Activated naive CD8-positive, alpha-beta T cell treated with anti-CD3 and anti-CD28 coated beads for 36 hours (primary cell): Measurements from ENCODE around the gene SLC31A1. TPM values are rescaled to one million over a fixed set of nuclear protein-coding genes. Genes with fewer than 3 reads are reported as not detected.

Experiments
- DNase-seq: peaks from one replicate; pipeline ENCODE4 v3.0.0; 2021
- H3K27ac Mint-ChIP-seq: one replicate; pipeline ENCODE4 v1.8.0; 2022; ENCODE audit warnings: mild to moderate bottlenecking, moderate library complexity, mixed read lengths
- H3K27me3 Mint-ChIP-seq: one replicate; pipeline ENCODE4 v1.8.0; 2022; ENCODE audit warnings: mild to moderate bottlenecking, mixed read lengths
- H3K36me3 Mint-ChIP-seq: one replicate; pipeline ENCODE4 v1.8.0; 2021; ENCODE audit warnings: mild to moderate bottlenecking, mixed read lengths
- H3K4me1 Mint-ChIP-seq: one replicate; pipeline ENCODE4 v1.8.0; 2021; ENCODE audit warnings: mixed read lengths
- H3K4me3 Mint-ChIP-seq: one replicate; pipeline ENCODE4 v1.8.0; 2022; ENCODE audit warnings: mild to moderate bottlenecking, moderate library complexity, mixed read lengths
- H3K9me3 Mint-ChIP-seq: one replicate; pipeline ENCODE4 v1.8.0; 2022; ENCODE audit warnings: mixed read lengths
- total RNA-seq, 2 experiments: library from RNA; stranded (reverse); gene quantifications; one replicate each; pipeline ENCODE4 v1.2.3, GENCODE V29; 2021

SLC31A1 gene
- total RNA-seq, 2 experiments from 2014 or later, result 16.7 to 16.8 TPM

GRCh38 chr9:113298924-113299770 is 77.8 kb downstream of the SLC31A1 start:
- no peak for DNase-seq
- Mint-ChIP-seq H3K4me3 (no peak overlapping the region), H3K4me1 (no peaks in the 10 kb centered on the region), H3K36me3 (no peaks in the 10 kb centered on the region), H3K27me3 (no peaks in the 10 kb centered on the region), H3K9me3 (no peaks in the 10 kb centered on the region), H3K27ac (no peak overlapping the region)

- Mint-ChIP-seq H3K4me1 (no peaks in the 10 kb centered on the region), H3K27me3 (no peaks in the 10 kb centered on the region), H3K4me3 (no peak overlapping the region), H3K36me3 (no peaks in the 10 kb centered on the region), H3K27ac (no peak overlapping the region), H3K9me3 (no peaks in the 10 kb centered on the region)
- DNase-seq, result no peak
Observed at GRCh38 chr9:113299800-113300292, 78.5 kb downstream of the SLC31A1 start.

- H3K9me3 Mint-ChIP-seq, result no peaks in the 10 kb centered on the region
- no peak for DNase-seq
- no peak overlapping the region for H3K27ac Mint-ChIP-seq
- no peak overlapping the region for H3K4me3 Mint-ChIP-seq
- no peaks in the 10 kb centered on the region for H3K4me1 Mint-ChIP-seq
- H3K27me3 Mint-ChIP-seq, result no peaks in the 10 kb centered on the region
- no peaks in the 10 kb centered on the region for H3K36me3 Mint-ChIP-seq
Observed at GRCh38 chr9:113301548-113301947, 80.2 kb downstream of the SLC31A1 start.

DNA sequence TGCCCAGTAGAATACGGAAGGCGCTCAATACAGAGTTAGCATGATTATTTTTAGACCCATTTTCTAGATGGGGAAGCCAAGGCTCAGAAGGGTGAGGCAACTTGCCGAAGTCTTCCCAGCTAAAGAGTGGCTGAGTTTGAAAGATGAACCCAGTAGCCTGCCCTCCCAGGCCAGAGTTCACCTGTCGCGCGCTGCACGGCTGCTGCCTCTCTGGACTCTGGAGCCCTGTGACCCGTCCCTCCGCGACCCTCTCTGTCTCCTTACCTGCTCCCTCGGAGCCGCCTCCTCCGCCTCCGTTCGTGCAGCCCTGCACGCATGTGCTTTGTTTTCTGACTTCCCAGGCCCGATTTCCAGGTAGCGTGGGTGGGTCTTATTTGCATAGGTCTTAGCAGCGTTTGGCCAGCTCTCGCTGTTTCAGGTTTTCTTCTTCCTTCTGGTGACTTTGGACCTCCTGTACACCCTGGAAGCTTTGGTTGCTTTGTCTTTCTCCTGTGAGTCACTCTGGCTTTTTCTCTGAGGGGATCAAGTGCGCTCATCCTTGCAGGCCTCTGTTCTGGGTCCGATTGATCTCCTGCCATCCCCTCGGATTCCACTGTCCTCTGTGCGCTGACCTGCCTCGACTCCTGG is 81.6 kb downstream of the SLC31A1 start, which contains the start of gene RNF183:
RNF183 (minus strand) TSS at position 585 of the 627 bp plus-strand sequence. CDS start 5,192 bp downstream, outside the sequence.
- H3K27me3 Mint-ChIP-seq, result no peaks in the 10 kb centered on the region
- H3K36me3 Mint-ChIP-seq, result no peaks in the 10 kb centered on the region
- no peak within 1 kb of the TSS for H3K4me3 Mint-ChIP-seq
- DNase-seq, result no peak
- no peak within 1 kb of the TSS for H3K27ac Mint-ChIP-seq
- no peaks in the 10 kb centered on the region for H3K9me3 Mint-ChIP-seq
- no peaks in the 10 kb centered on the region for H3K4me1 Mint-ChIP-seq

- Mint-ChIP-seq H3K4me3 (no peak overlapping the region), H3K36me3 (no peaks in the 10 kb centered on the region)
- DNase-seq, result no peak
Observed at GRCh38 chr9:113306566-113306965, 85.2 kb downstream of the SLC31A1 start.

DNA sequence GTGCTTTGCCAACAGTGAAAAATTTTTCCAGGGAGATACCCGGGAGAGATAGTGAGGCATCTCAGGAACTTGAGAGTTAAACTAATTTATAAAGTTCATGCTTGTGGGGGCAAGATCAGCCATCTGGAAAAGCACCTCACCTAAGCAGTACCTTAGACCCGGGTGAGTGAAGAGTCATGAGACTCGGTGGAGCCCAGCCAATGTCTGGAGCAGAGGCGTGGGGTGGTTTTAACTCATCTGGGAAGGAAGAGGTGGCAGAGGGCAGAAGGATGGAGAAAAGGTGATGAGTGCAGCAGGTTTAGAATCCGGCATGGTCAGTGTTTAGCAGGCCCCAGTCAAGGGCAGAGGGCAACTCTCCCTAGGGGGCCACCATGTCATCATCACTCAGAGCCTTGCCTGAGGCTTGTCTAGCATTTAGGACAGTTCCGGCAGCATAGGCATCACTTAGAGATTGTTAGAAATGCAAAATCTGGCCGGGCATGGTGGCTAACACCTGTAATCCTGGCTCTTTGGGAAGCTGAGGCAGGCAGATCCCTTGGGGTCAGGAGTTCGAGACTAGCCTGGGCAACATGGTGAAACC is 86.1 kb downstream of the SLC31A1 start:
- H3K27ac Mint-ChIP-seq, result no peak overlapping the region

More at GRCh38 chr9:113306566-113306965, 85.2 kb downstream of the SLC31A1 start:
- Mint-ChIP-seq H3K27ac (no peak overlapping the region), H3K9me3 (no peaks in the 10 kb centered on the region), H3K4me1 (no peaks in the 10 kb centered on the region), H3K27me3 (no peaks in the 10 kb centered on the region)

GRCh38 chr9:113309204-113309813 is 88.0 kb downstream of the SLC31A1 start:
- Mint-ChIP-seq H3K36me3 (no peaks in the 10 kb centered on the region), H3K4me1 (no peaks in the 10 kb centered on the region), H3K9me3 (no peaks in the 10 kb centered on the region), H3K27me3 (no peaks in the 10 kb centered on the region), H3K27ac (no peak overlapping the region), H3K4me3 (no peak overlapping the region)
- DNase-seq, result peak; percentile 11

More for the DNA sequence above, 86.1 kb downstream of the SLC31A1 start:
- Mint-ChIP-seq H3K4me3 (no peak overlapping the region), H3K27me3 (no peaks in the 10 kb centered on the region), H3K4me1 (no peaks in the 10 kb centered on the region), H3K36me3 (no peaks in the 10 kb centered on the region), H3K9me3 (no peaks in the 10 kb centered on the region)
- DNase-seq, result no peak

GRCh38 chr9:113310538-113310937 is 89.2 kb downstream of the SLC31A1 start:
- H3K4me1 Mint-ChIP-seq, result no peaks in the 10 kb centered on the region
- no peaks in the 10 kb centered on the region for H3K27me3 Mint-ChIP-seq
- DNase-seq, result no peak
- H3K9me3 Mint-ChIP-seq, result no peaks in the 10 kb centered on the region
- H3K36me3 Mint-ChIP-seq, result no peaks in the 10 kb centered on the region
- H3K4me3 Mint-ChIP-seq, result no peak overlapping the region
- no peak overlapping the region for H3K27ac Mint-ChIP-seq

- DNase-seq, result no peak
- Mint-ChIP-seq H3K36me3 (no peaks in the 10 kb centered on the region), H3K27me3 (no peaks in the 10 kb centered on the region), H3K4me3 (no peak overlapping the region), H3K27ac (no peak overlapping the region), H3K9me3 (no peaks in the 10 kb centered on the region), H3K4me1 (no peaks in the 10 kb centered on the region)
Observed at GRCh38 chr9:113311961-113312360, 90.6 kb downstream of the SLC31A1 start.

GRCh38 chr9:113313261-113313660 is 91.9 kb downstream of the SLC31A1 start:
- H3K4me3 Mint-ChIP-seq, result no peak overlapping the region
- H3K27ac Mint-ChIP-seq, result no peak overlapping the region
- no peak for DNase-seq
- H3K27me3 Mint-ChIP-seq, result no peaks in the 10 kb centered on the region
- no peaks in the 10 kb centered on the region for H3K9me3 Mint-ChIP-seq
- H3K36me3 Mint-ChIP-seq, result no peaks in the 10 kb centered on the region
- no peaks in the 10 kb centered on the region for H3K4me1 Mint-ChIP-seq

Other genes with a start within 250 kb of the SLC31A1 start
- 1 to 10 TPM; 1.9 to 2.1 TPM for gene ZNF883, start 209.4 kb upstream of the SLC31A1 start, total RNA-seq
- gene ZFP37, start 164.8 kb upstream of the SLC31A1 start, total RNA-seq, result 1 to 10 TPM; 1.7 to 2.5 TPM
- 1 to 10 TPM; 3.2 to 3.4 TPM for gene SLC31A2, start 70.5 kb upstream of the SLC31A1 start, total RNA-seq
- gene FKBP15, start 267 bp upstream of the SLC31A1 start, total RNA-seq, result 10 to 100 TPM; 28.4 to 28.5 TPM
- 10 to 100 TPM; 35.1 to 41.8 TPM for gene CDC26, start 54.0 kb downstream of the SLC31A1 start, total RNA-seq
- 10 to 100 TPM; 65.9 to 66.3 TPM for gene PRPF4, start 54.1 kb downstream of the SLC31A1 start, total RNA-seq
- not detected for gene RNF183, start 81.8 kb downstream of the SLC31A1 start, total RNA-seq
- gene WDR31, start 118.7 kb downstream of the SLC31A1 start, total RNA-seq, result 1 to 10 TPM; 2.4 to 2.9 TPM
- 10 to 100 TPM; 11.7 to 12.2 TPM for gene BSPRY, start 128.0 kb downstream of the SLC31A1 start, total RNA-seq
- gene HDHD3, start 155.4 kb downstream of the SLC31A1 start, total RNA-seq, result 10 to 100 TPM; 12.2 to 14.4 TPM
- 10 to 100 TPM; 12.9 to 14.9 TPM for gene ALAD, start 179.7 kb downstream of the SLC31A1 start, total RNA-seq
- 10 to 100 TPM; 94.2 to 97.8 TPM for gene POLE3, start 189.1 kb downstream of the SLC31A1 start, total RNA-seq
- gene C9orf43, start 189.2 kb downstream of the SLC31A1 start, total RNA-seq, result 1 to 10 TPM in 1 of 2 experiments, under 1 TPM in 1; 0.99 to 1.0 TPM
- gene RGS3, start 242.2 kb downstream of the SLC31A1 start, total RNA-seq, result 10 to 100 TPM; 61.7 to 65.0 TPM